GM12874 (cell line): ENCODE measurements around the gene MUC4.

Experiments used
- TF ChIP-seq, protein P1 (sequence below): IDR thresholded peaks from 2 replicates; pipeline ENCODE4 v1.5.1; 2011; ENCODE audit warnings: low read depth, mild to moderate bottlenecking, control low read depth, low read length, moderate library complexity; ENCODE audit not compliant: insufficient read depth

Gene MUC4

DNA sequence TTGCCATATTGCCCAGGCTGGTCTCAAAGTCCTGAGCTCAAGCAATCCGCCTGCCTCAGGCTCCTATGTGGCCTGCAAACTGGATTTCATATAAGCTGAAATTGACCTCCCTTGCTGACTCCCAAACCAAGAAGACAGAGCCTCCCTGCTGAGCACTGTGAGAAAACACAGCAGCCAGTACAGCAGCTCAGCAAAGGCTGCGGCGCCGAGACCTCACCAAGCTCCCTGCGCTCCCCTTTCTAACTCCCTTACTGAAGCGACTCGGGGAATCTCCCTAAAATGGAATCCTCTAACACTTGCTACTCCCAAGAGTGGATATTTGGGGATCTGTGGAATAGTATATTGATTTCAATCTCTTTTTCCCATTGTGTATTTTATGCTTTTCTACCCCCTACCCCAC lies 56.3 kb downstream of the MUC4 start:
- TF ChIP-seq, protein P1, sequence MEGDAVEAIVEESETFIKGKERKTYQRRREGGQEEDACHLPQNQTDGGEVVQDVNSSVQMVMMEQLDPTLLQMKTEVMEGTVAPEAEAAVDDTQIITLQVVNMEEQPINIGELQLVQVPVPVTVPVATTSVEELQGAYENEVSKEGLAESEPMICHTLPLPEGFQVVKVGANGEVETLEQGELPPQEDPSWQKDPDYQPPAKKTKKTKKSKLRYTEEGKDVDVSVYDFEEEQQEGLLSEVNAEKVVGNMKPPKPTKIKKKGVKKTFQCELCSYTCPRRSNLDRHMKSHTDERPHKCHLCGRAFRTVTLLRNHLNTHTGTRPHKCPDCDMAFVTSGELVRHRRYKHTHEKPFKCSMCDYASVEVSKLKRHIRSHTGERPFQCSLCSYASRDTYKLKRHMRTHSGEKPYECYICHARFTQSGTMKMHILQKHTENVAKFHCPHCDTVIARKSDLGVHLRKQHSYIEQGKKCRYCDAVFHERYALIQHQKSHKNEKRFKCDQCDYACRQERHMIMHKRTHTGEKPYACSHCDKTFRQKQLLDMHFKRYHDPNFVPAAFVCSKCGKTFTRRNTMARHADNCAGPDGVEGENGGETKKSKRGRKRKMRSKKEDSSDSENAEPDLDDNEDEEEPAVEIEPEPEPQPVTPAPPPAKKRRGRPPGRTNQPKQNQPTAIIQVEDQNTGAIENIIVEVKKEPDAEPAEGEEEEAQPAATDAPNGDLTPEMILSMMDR: no peak

- TF ChIP-seq, protein P1: no peak
These were observed 56.8 kb downstream of the MUC4 start for GRCh38 chr3:195754906-195755305.

- TF ChIP-seq, protein P1: no peak
These were observed 57.6 kb downstream of the MUC4 start for GRCh38 chr3:195754141-195754540.

DNA sequence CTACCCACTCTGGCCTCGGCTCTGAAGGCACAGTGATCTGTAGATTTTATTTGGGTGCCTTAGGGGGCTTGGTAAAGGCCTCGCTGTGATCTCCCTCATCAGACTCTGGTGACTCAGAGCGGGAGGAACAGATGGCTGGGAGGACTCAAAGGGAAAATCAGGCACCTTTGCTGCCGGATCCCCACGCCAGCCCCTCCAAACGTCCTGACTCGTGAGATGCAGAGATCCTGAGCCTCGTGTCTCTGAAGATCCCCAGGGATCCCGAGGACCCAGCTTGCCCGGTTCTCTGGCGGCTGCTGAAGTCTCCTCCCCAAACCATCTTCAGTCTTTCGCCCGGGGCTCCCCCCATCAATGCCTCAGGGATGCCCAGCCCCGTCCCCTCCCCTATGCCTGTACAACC lies 58.1 kb downstream of the MUC4 start:
- TF ChIP-seq, protein P1: no peak

DNA sequence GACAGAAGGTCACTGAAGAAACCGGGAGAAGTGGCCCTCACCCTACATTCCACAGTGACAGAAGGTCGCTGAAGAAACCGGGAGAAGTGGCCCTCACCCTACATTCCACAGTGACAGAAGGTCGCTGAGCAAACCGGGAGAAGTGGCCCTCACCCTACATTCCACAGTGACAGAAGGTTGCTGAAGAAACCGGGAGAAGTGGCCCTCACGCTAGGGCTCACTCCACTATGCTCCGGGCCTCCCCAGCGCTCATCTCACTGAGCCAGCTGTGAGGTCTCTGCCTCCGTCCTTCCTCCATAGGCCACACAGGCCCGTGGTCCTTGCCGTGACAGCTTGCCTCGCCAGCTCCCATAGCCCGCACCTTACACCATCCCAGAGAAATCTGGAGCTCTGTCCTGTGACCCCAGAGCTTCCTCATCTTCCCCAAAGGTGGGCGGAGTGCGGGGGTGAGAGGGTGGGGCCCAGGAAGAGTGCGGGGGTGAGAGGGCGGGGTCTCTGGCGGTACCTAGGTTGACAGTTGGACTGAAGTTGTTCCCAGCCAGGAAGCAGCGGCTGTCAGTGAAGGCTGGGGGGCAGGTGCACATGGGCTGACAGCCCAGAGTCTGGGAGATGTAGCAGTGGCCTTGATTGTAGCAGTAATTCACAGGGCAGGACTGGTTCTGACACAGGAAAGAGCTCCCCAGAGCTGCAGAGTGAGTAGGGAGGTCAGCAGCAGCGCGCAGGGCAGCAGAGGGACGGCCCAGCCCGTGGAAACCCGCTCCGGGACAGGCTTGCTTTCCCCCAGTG lies 59.0 kb downstream of the MUC4 start:
- TF ChIP-seq, protein P1: no peak

- TF ChIP-seq, protein P1: no peak
These were observed 59.7 kb downstream of the MUC4 start for GRCh38 chr3:195752066-195752465.

DNA sequence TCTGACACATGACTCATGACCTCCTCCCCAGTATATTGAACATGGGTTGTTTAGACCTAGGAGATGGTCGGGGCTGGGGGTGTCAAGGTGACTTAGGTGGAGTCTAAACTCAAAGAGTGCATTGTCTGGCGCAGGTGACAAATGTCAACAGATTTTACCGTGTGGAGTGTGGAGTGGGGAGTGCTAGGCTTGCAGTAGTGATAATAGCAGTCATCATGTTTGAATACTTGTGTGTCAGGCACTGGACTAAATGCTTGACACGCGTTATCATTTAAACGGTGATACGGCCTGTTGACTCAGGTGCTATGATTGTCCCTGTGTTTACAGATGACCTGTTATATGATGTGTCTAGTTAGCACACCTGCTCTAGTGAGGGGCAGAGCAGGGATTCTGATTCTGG lies 60.2 kb downstream of the MUC4 start:
- TF ChIP-seq, protein P1: no peak
